Right lobe of liver (tissue), 6 donors: ENCODE measurements around the gene TSPO. TPM values are rescaled to one million over a fixed set of nuclear protein-coding genes. Genes with fewer than 3 reads are reported as not detected.

Source experiments
- ATAC-seq, 4 donors: fragments of 200-7000 bp; cut with Tn5 transposase; one replicate each; pipeline ENCODE4 v1.9.1; 2020; ENCODE audit warnings: mild to moderate bottlenecking in 4 of 4, moderate library complexity in 4 of 4
- DNase-seq, 3 donors: peaks; one replicate each; pipeline ENCODE4 v3.0.0-alpha.2; 2020
- H3K27ac ChIP-seq, 3 donors: fragments of 200-600 bp; one replicate each; pipeline ENCODE4 v1.8.0; 2022
- H3K27me3 ChIP-seq, 2 donors: fragments of 200-600 bp; one replicate each; pipeline ENCODE4 v1.8.0; 2022
- H3K36me3 ChIP-seq, 4 donors: fragments of 200-600 bp; sonication (generic) in 1 of 4; one replicate each; pipeline versions ENCODE4 v1.5.1 to v1.8.0; 2017 to 2022; ENCODE audit warnings: control low read depth in 1 of 4
- H3K4me1 ChIP-seq, 4 donors: fragments of 200-600 bp; sonication (generic) in 1 of 4; one replicate each; pipeline versions ENCODE4 v1.5.1 to v1.8.0; 2017 to 2022; ENCODE audit warnings: control low read depth in 1 of 4
- H3K4me3 ChIP-seq, 3 donors: fragments of 200-600 bp; one replicate each; pipeline ENCODE4 v1.8.0; 2022
- H3K9me3 ChIP-seq, 4 donors: fragments of 200-600 bp; sonication (generic) in 1 of 4; one replicate each; pipeline versions ENCODE4 v1.5.1 to v1.8.0; 2017 to 2022; ENCODE audit warnings: control low read depth in 1 of 4
- CTCF ChIP-seq, 4 donors: fragments of 200-600 bp in 3 of 4; fragments of 450-650 bp in 1 of 4; IDR thresholded peaks; one replicate each; pipeline versions ENCODE4 v1.5.1 to v1.8.0; 2016 to 2022; ENCODE audit warnings: antibody characterized with exemption in 4 of 4, mild to moderate bottlenecking in 2 of 4
- POLR2A ChIP-seq: fragments of 450-650 bp; IDR thresholded peaks from one replicate; pipeline ENCODE4 v1.6.1; 2017; ENCODE audit warnings: antibody characterized with exemption, mild to moderate bottlenecking
- WGBS: methylation state at CpG from one replicate; pipeline ENCODE4 v1.1.6; 2018; ENCODE audit warnings: low coverage, low lambda C conversion rate; ENCODE audit not compliant: insufficient coverage; ENCODE audit errors: missing lambda C conversion rate; 5-methylcytosine and 5-hydroxymethylcytosine counted together
- intact Hi-C, 2 donors: fragments of 100-400 bp; cut with DNase I; formaldehyde crosslinking; loops; one replicate each; pipeline versions ENCODE4 v1.11.2 to v1.14.1; 2022
- total RNA-seq, 6 experiments: library from RNA; depleted of rRNA in 2 of 6; stranded (reverse); fragments of >200 nt in 2 of 6; fragmentation: NEBNext Ultra II Directional in 3 of 6; extraction: Animal tissue kit (Norgen Biotek cat#: 25700) in 3 of 6; gene quantifications; one replicate each; pipeline versions ENCODE4 v1.1.0 to v1.2.4, GENCODE V29; 2016 to 2023
- donor health status: DM: no; HTN: yes; CAD: no.
- donor health status: DM: no; HTN: no; CAD: no.
- donor health status: DM: no; HTN: no; CAD: no.
- donor health status: DM: no; HTN: yes; CAD: no.
- donor health status: DM: no; HTN: yes; CAD: no.

The TSPO gene
- total RNA-seq, 6 experiments from 2014 or later = 18.1 to 198 (median 31.9) TPM

- DNase-seq (no peak), ATAC-seq (no peak)
- Histone ChIP-seq H3K36me3 (no peaks in the 10 kb centered on the region), H3K4me3 (no peak overlapping the region), H3K27me3 (no peaks in the 10 kb centered on the region), H3K9me3 (no peaks in the 10 kb centered on the region), H3K27ac (no peak overlapping the region), H3K4me1 (no peaks in the 10 kb centered on the region)
- WGBS = 34% methylated on average over 8 of the region's 16 CpGs
- intact Hi-C loops = no loop called here
- TF ChIP-seq CTCF (IDR thresholded peaks at IDR 0.05) = no peak
- TF ChIP-seq POLR2A = no peak
Observed at GRCh38 chr22:43164636-43165035, 13.3 kb downstream of the TSPO start.

GRCh38 chr22:43166132-43166930, 15.0 kb downstream of the TSPO start:
- H3K4me1 ChIP-seq = no peaks in the 10 kb centered on the region
- 81% methylated on average over 7 of the region's 23 CpGs for WGBS
- no peaks in the 10 kb centered on the region for H3K27me3 ChIP-seq
- no peak overlapping the region for H3K4me3 ChIP-seq
- TF ChIP-seq POLR2A (no peak), CTCF (IDR thresholded peaks at IDR 0.05) (no peak)
- H3K36me3 ChIP-seq = peaks cover 0 to 16% (median 0%) of the 10 kb centered on the region in 4 donors
- intact Hi-C loops = no loop called here
- H3K9me3 ChIP-seq = no peaks in the 10 kb centered on the region
- DNase-seq (no peak), ATAC-seq (no peak)
- H3K27ac ChIP-seq = no peak overlapping the region

- Histone ChIP-seq H3K27me3 (no peaks in the 10 kb centered on the region), H3K36me3 (peaks cover 0 to 22% (median 0%) of the 10 kb centered on the region in 4 donors), H3K9me3 (no peaks in the 10 kb centered on the region), H3K27ac (no peak overlapping the region), H3K4me1 (no peaks in the 10 kb centered on the region), H3K4me3 (no peak overlapping the region)
- TF ChIP-seq CTCF (IDR thresholded peaks at IDR 0.05) (no peak), POLR2A (no peak)
- no peak for ATAC-seq
- intact Hi-C loops = no loop called here
- DNase-seq = no peak
- WGBS = 75% methylated on average over 6 of the region's 19 CpGs
Observed at GRCh38 chr22:43167001-43167589, 15.7 kb downstream of the TSPO start.

GRCh38 chr22:43168471-43169309, 17.3 kb downstream of the TSPO start:
- WGBS = 62% methylated on average over 4 of the region's 25 CpGs
- intact Hi-C loops = no loop called here
- Histone ChIP-seq H3K4me3 (no peak overlapping the region), H3K9me3 (no peaks in the 10 kb centered on the region), H3K4me1 (no peaks in the 10 kb centered on the region), H3K27me3 (no peaks in the 10 kb centered on the region), H3K36me3 (peaks cover 0 to 27% (median 0%) of the 10 kb centered on the region in 4 donors), H3K27ac (no peak overlapping the region)
- ATAC-seq (no peak), DNase-seq (no peak)
- no peak for TF ChIP-seq POLR2A
